Measurements from ENCODE around the gene USB1.

DNA sequence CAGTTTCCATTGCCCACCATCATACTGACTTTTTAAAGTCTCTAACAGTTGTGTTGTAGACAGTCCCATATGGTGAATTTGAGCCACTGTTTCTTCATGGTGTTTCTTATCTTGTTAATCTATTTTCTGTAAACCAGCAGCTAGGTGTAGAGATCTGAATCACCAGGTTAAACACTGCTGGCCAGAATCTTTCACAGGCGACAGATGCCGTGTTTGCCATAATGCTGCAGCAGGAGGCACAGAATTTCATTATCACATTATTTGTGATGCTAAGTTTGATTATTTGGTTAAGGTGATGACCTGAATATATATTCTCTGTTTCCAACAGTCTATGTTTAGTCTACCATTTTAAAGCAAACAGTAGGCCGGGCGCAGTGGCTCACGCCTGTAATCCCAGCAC lies 18.8 kb upstream of the USB1 start:
- TF ChIP-seq CTCF (IDR thresholded peaks at IDR 0.05; ENCODE audit: insufficient read depth, low read depth, low read length) (no peak), EZH2 (IDR thresholded peaks at IDR 0.05; ENCODE audit: insufficient read depth, low read length) (no peak)

Measured in astrocyte (in vitro differentiated cells and primary cell).